Kasumi-1 (cell line): ENCODE measurements around the gene TMEM258.
A peak's percentile ranks its signal among the peaks of the same experiment; 100 is the strongest.

ENCODE experiments used
- DNase-seq, 2 experiments: peaks; one replicate each; lab custom pipeline; 2025; lab: John Stamatoyannopoulos, UW

TMEM258 gene

GRCh38 chr11:61757213-61757862, 35.1 kb downstream of the TMEM258 start:
- no peak for DNase-seq

GRCh38 chr11:61756452-61757212, 35.8 kb downstream of the TMEM258 start:
- DNase-seq = peak; percentile 36 to 45

GRCh38 chr11:61756147-61756451, 36.3 kb downstream of the TMEM258 start:
- no peak for DNase-seq

GRCh38 chr11:61754534-61755482, 37.6 kb downstream of the TMEM258 start:
- no peak for DNase-seq

GRCh38 chr11:61753672-61754071, 38.7 kb downstream of the TMEM258 start:
- no peak for DNase-seq

- no peak for DNase-seq
These were observed 39.4 kb downstream of the TMEM258 start for GRCh38 chr11:61752925-61753521.

- DNase-seq = peak; percentile 32 to 42
These were observed 40.1 kb downstream of the TMEM258 start, which contains the start of gene MYRF for GRCh38 chr11:61752117-61752924. Gene MYRF, plus strand, starts transcription at chr11:61752636. Its CDS starts 109 bp downstream, at chr11:61752745.

GRCh38 chr11:61751384-61751783, 41.0 kb downstream of the TMEM258 start:
- DNase-seq = no peak

GRCh38 chr11:61750631-61751273, 41.6 kb downstream of the TMEM258 start:
- DNase-seq = no peak

- DNase-seq = no peak
These were observed 42.7 kb downstream of the TMEM258 start for GRCh38 chr11:61749591-61750217.

- DNase-seq = peak; percentile 31 to 32
These were observed 44.5 kb downstream of the TMEM258 start for GRCh38 chr11:61747967-61748285.

- peak; percentile 31 to 35 for DNase-seq
These were observed 45.0 kb downstream of the TMEM258 start for GRCh38 chr11:61747192-61747966.

- DNase-seq = no peak
These were observed 45.8 kb downstream of the TMEM258 start for GRCh38 chr11:61746442-61747191.

- no peak for DNase-seq
These were observed 46.5 kb downstream of the TMEM258 start for GRCh38 chr11:61745781-61746441.

GRCh38 chr11:61744609-61745156, 47.7 kb downstream of the TMEM258 start:
- DNase-seq = no peak

GRCh38 chr11:61744181-61744580, 48.2 kb downstream of the TMEM258 start:
- no peak for DNase-seq

- no peak for DNase-seq
These were observed 48.8 kb downstream of the TMEM258 start for GRCh38 chr11:61743486-61744095.

GRCh38 chr11:61742391-61742790, 50.0 kb downstream of the TMEM258 start:
- DNase-seq = peak; percentile 15 to 31
